Measurements from ENCODE around the gene CNST.

- no peak for TF ChIP-seq CTCF (IDR thresholded peaks at IDR 0.05)
- TF ChIP-seq POLR2A (IDR thresholded peaks at IDR 0.05), result no peak
These were observed 16.2 kb downstream of the CNST start for GRCh38 chr1:246582301-246583055.
